ENCODE results near the gene ARHGEF38.

ARHGEF38 gene

DNA sequence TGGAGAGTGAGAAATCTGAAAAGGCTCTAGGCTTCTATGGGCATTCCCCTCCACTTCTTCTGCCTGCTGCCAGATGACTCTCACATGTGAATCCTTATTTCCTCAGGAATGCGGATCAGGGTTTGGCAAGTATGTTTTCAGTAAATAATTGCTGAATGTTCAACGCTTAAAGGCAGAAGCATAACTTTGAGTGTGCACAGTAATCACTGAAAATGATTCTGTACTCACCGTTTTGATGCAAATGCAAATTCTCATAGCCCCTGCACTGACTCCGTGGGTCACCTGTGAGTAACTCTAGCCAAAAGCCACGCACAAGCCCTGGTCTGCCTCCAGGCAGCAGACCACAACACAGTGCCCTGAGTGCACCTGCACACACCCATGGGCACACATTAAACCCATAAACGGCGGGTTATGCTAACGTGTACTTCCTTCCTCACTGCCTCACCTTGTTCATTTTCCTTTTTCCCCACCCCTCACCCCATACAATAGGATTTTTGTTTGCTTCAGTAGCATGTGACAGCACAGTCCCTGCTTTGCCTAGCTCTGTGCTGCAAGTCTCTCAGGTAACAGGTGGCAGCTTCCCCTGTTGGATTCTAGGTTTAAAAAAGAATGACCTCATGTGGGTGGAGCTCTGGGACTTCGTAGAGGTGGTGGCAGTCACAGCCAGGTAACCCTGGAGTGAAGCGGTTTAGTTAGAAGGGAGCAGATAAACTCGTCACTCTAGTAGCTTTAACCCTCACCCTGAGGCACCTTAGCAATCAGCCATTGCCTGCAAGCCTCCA lies at the start of gene ARHGEF38:
Gene ARHGEF38 (plus strand): TSS at position 656 of the 782 bp plus-strand sequence. CDS start 146 bp downstream, outside the sequence.
- no peak for DNase-seq (ENCODE audit: low read depth)

- no peak for DNase-seq (ENCODE audit: low read depth)
Observed at GRCh38 chr4:105503484-105503883, 48.9 kb upstream of the ARHGEF38 start.

DNA sequence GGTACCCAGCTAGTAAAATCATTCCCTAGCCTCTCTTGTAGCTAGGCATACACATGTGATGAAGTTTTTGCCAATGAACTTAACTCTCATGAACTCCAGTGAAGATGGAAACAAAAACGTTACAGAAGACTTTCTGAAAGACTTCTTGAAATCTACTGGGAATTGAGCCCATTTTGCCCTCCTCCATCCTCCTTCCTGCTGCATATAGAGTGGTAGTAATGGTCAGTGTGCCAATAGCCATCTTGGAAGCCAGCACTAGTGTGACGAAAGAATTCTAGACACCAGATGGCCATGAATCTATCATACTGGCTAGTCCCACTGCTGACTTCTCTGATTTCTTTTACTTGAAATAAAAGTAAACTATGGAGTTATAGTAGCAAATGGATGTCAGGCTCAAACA lies 47.7 kb upstream of the ARHGEF38 start:
- no peak for DNase-seq (ENCODE audit: low read depth)

DNA sequence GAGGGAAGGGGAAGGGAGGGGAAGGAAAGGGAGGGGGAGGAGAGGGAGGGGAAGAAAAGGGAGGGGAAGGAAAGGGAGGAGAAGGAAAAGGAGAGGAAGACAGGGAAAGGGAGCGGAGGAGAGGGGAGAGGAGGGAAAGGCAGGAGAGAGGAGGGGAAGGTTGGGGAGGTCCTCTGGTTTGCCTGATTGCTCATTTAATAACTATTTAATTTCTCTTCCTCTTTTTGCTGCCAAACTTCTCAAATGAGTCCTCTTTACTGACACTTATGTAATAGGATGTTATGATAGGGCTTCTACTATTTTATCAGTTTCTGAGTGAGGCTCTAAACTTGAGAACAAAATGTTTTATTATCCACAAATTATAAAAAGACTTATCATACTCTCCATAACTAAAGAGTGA lies 43.1 kb upstream of the ARHGEF38 start:
- DNase-seq (ENCODE audit: low read depth), result no peak

- no peak for DNase-seq (ENCODE audit: low read depth)
Observed at GRCh38 chr4:105509714-105510113, 42.7 kb upstream of the ARHGEF38 start.

DNA sequence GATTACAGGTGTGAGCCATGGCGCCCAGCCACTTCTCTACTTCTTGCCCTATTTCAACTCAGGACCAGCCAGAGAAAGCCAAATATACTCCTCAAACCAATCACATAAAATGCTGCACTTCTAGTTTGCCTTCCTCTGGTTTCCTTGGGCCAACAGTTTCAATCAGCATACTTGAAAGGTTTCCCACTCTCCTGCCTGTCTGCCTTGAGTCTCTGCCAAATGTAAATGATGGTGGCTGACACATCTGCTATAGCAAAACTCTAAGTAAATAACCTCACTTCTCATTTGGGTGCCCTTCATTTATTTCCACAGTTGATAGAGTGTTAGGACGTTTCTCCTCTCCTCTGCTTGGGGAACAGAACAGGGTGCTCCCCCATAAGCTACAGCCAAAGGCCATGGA lies 42.2 kb upstream of the ARHGEF38 start:
- DNase-seq (ENCODE audit: low read depth), result no peak

DNA sequence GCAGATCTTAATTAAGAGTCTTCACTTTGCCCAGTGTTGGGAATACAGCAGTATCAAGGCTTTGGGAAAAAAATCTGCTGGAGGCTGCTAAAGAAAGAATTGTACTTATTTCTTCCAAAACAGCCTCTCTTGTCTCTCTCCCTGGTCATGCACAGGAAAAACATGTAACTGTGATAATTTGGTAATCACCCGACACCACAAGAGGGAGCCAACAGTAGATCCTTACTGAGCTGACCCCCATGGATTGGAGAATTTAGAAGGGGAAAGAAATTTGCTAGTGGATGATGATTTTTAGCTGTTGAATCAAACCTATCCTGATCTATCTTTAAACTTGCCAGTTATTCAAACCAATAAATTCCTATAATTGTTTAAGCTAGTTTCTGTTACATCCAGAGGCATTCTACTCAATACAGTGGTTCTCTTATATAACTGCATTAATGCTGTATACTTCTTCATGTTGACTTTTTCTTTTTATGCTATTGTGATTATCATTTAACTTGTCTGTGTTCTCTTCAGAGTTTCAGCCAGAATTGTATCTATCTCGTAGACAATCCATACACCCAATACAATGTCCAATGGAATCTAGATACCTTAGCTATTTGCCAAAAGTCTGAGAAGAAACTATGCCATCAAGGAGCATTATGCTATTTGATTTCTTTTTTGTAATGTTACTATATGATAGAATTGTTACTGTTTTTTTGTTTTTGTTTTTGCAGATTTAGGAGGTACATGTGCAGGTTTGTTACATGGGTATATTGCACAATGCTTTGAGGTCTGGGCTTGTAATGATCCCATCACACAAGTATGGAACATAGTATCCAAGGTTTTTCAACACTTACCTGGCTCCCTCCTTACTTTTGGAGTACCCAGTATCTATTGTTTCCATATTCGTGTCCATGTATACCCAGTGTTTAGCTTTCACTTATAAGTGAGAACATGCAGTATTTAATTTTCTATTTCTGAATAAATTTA lies 31.3 kb upstream of the ARHGEF38 start:
- no peak for DNase-seq (ENCODE audit: low read depth)

DNA sequence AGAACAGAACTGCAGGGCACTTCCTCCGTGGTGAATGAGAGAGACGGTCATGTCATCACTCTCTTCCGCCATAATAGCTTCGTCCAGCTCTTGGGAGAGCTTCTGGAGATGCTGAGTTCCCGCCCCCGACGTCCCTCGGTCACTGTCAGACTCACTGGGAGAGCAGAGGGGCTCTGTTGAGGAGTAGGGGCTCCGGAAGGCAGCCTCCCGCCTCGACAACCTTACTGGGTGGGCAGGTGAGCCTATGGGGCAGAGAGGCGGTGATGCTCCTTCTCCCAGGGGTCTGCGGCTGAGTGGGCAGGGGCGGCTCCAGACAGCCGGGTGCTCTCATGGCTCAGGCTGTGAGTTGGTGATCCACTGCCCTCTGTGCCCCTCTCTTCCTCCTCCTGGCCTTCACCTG lies 25.8 kb upstream of the ARHGEF38 start:
- DNase-seq (ENCODE audit: low read depth), result no peak

DNA sequence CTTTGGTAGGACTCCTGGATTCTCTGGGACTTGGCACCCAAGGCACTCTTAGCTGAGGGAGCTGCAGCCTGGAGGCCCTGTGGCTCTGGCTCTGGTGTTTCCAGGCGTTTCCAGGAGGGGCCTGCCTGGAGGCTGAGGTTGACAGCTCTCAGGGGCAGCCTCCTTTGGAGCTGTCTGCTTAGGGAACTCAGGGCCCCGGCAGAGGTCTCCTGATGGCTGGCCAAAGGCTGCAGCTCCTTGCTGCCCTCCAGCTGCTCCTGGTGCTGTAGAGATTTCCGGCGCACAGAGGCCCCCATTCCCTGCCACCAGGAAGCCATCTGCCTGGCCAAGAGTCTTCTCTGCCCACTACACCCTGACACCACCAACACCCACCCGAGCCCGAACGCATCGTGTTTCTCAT lies 25.3 kb upstream of the ARHGEF38 start:
- DNase-seq (ENCODE audit: low read depth), result no peak

- no peak for DNase-seq (ENCODE audit: low read depth)
Observed at GRCh38 chr4:105536601-105537000, 15.8 kb upstream of the ARHGEF38 start.

DNA sequence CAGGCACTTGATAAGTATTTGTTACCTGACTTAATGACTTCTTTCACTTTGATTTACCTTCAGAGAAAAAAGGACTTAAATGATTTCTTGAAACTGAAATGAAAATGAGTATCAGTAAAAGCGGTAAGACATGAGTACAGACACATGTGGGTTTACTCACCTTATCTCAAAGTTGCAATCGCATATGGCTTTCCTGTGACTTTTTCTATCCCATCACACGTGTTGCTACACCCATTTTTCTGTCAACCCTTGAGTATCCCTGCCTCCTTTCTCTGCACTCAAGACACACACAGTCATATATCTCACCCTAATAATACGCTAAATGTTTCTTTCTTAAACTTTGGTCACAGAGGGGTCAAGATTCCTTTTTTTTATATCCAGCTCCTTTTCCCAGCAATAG lies 11.0 kb upstream of the ARHGEF38 start:
- no peak for DNase-seq (ENCODE audit: low read depth)

DNA sequence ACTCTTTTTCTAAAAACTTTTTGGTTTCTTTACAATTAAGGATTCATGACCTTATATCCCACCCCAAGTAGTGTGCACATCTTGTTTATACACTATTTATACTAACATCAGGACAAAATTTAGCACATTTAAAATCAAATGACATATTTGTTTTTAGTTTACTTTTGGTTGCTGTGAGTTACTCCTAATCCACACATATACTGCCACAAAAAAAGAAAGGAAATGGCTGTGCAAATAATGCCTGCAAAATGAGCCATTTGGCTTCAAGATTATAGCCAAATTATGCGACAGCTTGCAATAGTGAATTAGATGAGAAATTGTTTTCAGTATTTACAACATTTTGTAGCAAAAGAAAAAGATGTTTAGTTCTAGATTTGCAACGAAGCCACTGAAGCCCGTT lies 10.4 kb upstream of the ARHGEF38 start:
- no peak for DNase-seq (ENCODE audit: low read depth)

DNA sequence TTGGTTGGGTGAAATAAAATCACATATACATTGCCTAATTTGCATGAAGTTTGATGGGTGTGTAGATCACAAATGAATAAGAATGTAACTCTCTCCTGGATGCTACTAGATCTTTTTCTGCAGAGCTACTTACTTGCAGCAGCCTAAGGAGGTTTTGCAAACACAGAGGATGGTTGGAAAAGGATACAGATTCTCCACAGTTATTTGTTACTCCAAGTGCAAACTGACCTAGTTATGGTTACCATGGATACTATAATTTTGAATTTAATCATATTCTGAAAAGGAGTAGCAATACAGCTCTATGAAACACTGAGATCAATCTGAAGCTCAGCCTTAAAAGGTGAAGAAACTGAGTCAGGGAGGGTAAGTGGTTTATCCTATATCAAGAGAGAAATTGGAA lies 9.1 kb upstream of the ARHGEF38 start:
- no peak for DNase-seq (ENCODE audit: low read depth)

GRCh38 chr4:105543881-105544280 lies 8.5 kb upstream of the ARHGEF38 start:
- DNase-seq (ENCODE audit: low read depth), result no peak

DNA sequence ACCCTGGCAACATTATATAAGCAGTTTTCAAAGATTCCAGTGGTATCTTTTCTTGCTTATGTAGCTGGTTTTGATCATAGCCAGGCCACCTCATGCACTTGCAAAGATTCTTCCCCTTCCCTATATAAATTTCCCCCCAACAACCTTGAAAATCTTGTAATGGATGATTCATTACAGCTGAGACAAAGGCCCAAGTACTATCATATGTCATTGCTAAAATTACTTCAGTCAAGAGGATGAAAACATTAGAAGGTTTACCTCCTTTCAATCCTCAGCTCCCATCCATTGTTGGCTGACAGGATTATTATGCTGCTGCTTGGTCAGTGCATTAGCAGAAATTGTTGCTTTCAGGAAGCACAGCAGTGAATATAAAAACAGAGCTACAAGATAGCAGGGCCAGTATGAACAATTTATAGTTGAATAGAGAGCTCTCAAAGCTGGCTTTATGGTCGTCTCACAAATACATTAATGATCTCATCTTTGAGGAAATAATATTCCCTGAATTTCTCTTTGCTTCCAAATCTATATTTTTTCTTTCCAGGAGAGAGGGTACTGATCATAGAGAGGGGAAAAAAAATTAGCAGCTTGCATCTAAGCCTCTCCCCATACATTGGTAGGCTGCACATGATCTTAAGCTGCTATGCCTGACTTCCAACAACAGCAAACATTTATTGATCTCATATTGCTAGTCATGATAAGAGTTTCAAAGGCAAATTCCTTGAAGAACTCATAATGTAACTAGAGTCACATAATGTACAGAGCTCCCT lies 7.7 kb upstream of the ARHGEF38 start:
- DNase-seq (ENCODE audit: low read depth), result no peak

GRCh38 chr4:105546086-105546485 lies 6.3 kb upstream of the ARHGEF38 start:
- DNase-seq (ENCODE audit: low read depth), result no peak

- DNase-seq (ENCODE audit: low read depth), result no peak
Observed at GRCh38 chr4:105547769-105548168, 4.7 kb upstream of the ARHGEF38 start.

DNA sequence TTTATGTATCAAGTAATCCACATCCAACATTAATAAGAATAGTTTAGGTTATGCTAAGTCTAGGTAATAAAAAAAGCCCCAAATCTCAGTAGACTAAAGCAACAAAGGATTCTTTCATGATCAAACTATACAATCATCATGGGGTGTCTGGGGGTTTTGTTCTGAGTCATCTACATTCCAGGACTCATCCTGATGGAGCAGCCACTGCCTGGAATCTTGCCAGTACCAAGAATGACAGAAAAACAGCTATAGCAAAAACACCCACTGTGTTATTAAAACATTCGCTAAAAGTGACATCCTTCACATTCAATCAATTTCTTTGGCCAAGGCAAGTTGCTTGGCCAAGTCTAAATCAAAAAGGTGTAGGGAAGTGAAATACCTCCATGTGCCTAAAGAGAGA lies 3.9 kb upstream of the ARHGEF38 start:
- DNase-seq (ENCODE audit: low read depth), result no peak

DNA sequence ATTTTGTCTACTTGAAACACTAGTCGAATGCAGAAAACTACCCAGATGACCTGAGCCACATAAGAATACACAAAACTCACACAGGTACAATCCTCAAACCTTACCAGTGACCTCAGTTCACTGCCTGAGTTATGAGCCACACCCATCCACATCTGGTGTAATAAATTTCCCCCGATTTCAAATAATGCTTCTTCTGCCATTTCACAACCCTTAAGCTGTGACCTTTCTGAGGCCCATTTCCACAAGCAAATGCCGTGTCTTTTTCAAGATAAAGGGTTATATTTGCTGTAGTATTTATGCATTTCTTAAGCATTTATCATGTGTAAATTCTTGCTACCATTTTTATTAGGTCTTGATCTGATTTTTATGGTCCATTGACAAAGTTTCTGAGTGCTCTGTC lies 1.8 kb upstream of the ARHGEF38 start:
- DNase-seq (ENCODE audit: low read depth), result no peak

GRCh38 chr4:105555409-105555808 lies 3.0 kb downstream of the ARHGEF38 start:
- no peak for DNase-seq (ENCODE audit: low read depth)

DNA sequence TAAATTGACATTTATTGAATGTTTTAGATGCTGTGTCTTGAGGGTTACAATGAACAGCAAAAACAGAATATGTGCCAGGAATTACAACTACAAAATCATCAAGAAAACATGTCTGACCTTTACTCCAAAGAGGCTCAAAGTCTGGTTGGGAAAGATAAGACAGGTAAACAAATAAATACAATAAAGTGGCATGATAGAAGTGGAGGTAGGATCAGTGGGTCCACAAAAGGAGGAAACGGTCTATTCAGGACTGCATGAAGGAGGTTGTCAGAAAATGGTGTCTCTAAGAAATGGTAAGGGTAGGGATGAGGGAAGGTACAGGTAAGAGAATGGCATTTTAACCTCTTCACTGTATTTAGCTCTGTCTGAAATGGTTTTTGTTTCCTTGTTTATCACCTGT lies 3.8 kb downstream of the ARHGEF38 start:
- DNase-seq (ENCODE audit: low read depth), result no peak

- DNase-seq (ENCODE audit: low read depth), result no peak
Observed at GRCh38 chr4:105558277-105558676, 5.9 kb downstream of the ARHGEF38 start.
